Activated T-helper 17 cell treated with anti-CD3 and anti-CD28 coated beads, Interleukin-2, amount 50 U/mL, for 72 hours (primary cell): ENCODE data around the gene MAST4. TPM values are rescaled to one million over a fixed set of nuclear protein-coding genes. Genes with fewer than 3 reads are reported as not detected.
"Not testable (repeated sequence)": the region's sequence is repeated elsewhere in the genome, so short reads cannot be mapped to it uniquely, and the experiment has no call there.

ENCODE experiments used
- ATAC-seq: fragments of 150-1000 bp; cut with Tn5 transposase; replicated peaks from 2 replicates; pipeline ENCODE4 v1.10.0; 2021; ENCODE audit warnings: mild to moderate bottlenecking, moderate library complexity
- H3K27ac Mint-ChIP-seq: one replicate; pipeline ENCODE4 v1.8.0; 2022; ENCODE audit warnings: mixed read lengths
- H3K27me3 Mint-ChIP-seq: one replicate; pipeline ENCODE4 v1.8.0; 2022; ENCODE audit warnings: mixed read lengths
- H3K36me3 Mint-ChIP-seq: one replicate; pipeline ENCODE4 v1.8.0; 2022; ENCODE audit warnings: low read depth, mild to moderate bottlenecking, mixed read lengths
- H3K4me1 Mint-ChIP-seq: one replicate; pipeline ENCODE4 v1.8.0; 2022; ENCODE audit warnings: mixed read lengths
- H3K4me3 Mint-ChIP-seq: one replicate; pipeline ENCODE4 v1.8.0; 2022; ENCODE audit warnings: mild to moderate bottlenecking, mixed read lengths
- H3K9me3 Mint-ChIP-seq: one replicate; pipeline ENCODE4 v1.8.0; 2022; ENCODE audit warnings: mixed read lengths
- total RNA-seq, 2 donors: library from RNA; stranded (reverse); gene quantifications; one replicate each; pipeline ENCODE4 v1.2.3, GENCODE V29; 2022

MAST4 gene
- total RNA-seq, 2 donors from 2014 or later: 42.1 to 103 TPM

DNA sequence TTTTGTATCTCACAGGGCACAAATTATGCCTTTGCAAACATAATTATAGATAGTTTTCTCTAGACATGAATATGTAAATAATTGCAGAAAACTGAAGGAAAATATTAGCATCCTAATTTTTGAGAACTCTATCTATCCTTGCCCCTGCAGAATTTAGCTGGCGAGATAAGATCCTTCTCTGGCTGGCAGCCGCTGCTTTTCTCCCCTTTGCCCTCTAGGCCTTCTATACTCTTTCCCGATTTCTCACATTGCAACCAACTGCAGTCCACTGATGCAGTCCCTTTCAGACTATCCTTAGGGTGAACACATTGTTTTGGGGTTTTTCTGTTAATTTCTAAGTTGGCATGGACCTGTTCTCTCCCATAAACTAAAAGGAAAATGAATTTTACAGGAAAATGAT is 509.1 kb downstream of the MAST4 start:
- no peak overlapping the region for H3K27ac Mint-ChIP-seq
- no peaks in the 10 kb centered on the region for H3K9me3 Mint-ChIP-seq
- no peaks in the 10 kb centered on the region for H3K27me3 Mint-ChIP-seq
- H3K4me3 Mint-ChIP-seq: no peak overlapping the region
- H3K4me1 Mint-ChIP-seq: peaks cover 7% of the 10 kb centered on the region
- peaks cover 95% of the 10 kb centered on the region for H3K36me3 Mint-ChIP-seq
- ATAC-seq: no peak

DNA sequence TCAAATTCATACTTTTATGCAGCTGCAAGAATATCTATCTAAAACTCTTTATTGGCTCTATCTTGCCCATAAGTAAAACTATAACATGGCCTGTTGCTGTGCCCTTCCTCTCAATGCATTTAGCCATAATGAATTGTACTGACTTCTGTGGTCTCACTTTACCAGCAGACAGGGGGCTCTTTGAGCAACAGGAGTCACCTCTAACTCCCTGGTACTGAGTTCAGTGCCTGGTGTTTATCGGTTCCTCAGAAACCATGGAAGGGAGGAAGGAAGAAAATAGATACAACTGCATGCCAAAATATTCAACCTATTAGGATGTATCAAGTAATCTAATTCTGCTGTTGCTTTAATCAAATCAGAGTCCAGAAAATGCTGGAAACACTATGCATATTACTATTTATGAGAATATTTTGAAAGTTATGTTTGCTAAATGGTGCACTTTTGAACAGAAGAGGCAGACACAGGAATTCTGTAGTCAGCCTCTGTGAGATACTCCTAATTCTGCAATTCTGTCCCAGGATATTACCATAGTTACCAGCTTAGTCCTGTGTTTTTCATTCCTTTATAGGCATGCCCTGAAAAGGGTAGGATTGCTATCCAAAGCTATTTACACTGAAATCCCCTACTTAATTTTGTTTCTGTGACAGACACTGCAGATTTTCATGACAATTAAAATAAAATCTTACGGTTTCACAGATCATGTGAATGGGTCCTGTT is 510.6 kb downstream of the MAST4 start:
- Mint-ChIP-seq H3K9me3 (no peaks in the 10 kb centered on the region), H3K4me3 (no peak overlapping the region), H3K36me3 (peaks cover 95% of the 10 kb centered on the region), H3K4me1 (peaks cover 7% of the 10 kb centered on the region), H3K27me3 (no peaks in the 10 kb centered on the region), H3K27ac (no peak overlapping the region)
- no peak for ATAC-seq

DNA sequence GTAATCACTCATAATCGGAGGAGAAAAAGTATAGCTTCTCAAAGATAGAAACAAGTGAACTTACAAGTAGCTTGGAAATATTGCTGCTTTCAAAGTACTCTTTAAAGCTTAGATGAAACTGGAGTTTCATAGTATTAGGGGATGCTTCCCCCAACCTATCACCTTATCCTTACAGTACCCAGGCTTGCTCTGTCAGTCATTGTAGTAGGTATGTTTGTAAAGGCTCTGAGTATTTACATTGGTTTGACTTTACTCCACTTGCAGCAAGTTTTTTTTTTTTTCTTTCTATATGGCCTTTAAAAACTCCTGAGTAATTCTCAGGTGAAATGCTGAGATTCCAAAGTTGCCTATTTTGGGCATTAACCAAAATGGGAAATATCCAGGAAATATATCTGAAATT is 515.6 kb downstream of the MAST4 start:
- H3K9me3 Mint-ChIP-seq: no peaks in the 10 kb centered on the region
- no peak overlapping the region for H3K4me3 Mint-ChIP-seq
- H3K27me3 Mint-ChIP-seq: no peaks in the 10 kb centered on the region
- peaks cover 92% of the 10 kb centered on the region for H3K36me3 Mint-ChIP-seq
- H3K4me1 Mint-ChIP-seq: no peaks in the 10 kb centered on the region
- no peak for ATAC-seq
- H3K27ac Mint-ChIP-seq: no peak overlapping the region

DNA sequence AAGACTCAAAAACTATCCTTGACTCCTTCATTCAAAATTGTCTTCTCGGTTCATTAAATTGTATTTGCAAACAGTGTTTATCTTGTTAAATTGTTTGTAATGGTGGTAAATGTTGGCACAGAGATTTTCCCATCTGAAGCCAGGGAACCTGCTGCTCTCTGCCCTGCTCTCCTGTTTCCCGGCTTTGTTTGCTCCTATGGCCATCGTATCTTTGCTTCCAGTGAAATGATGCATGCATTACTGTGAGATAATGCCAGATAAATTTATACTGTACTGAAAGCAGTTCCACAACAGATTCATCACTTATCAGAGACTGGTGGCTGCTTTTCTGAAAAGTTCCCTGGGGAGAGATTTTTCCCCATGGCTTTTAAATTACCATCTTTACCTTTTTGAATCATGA is 519.1 kb downstream of the MAST4 start:
- H3K27ac Mint-ChIP-seq: no peak overlapping the region
- peaks cover 92% of the 10 kb centered on the region for H3K36me3 Mint-ChIP-seq
- H3K4me1 Mint-ChIP-seq: peaks cover 6% of the 10 kb centered on the region
- H3K9me3 Mint-ChIP-seq: no peaks in the 10 kb centered on the region
- H3K27me3 Mint-ChIP-seq: no peaks in the 10 kb centered on the region
- H3K4me3 Mint-ChIP-seq: no peak overlapping the region
- no peak for ATAC-seq

- Mint-ChIP-seq H3K4me1 (peaks cover 6% of the 10 kb centered on the region), H3K4me3 (no peak overlapping the region), H3K27ac (no peak overlapping the region), H3K9me3 (no peaks in the 10 kb centered on the region), H3K27me3 (no peaks in the 10 kb centered on the region), H3K36me3 (peaks cover 92% of the 10 kb centered on the region)
- ATAC-seq: no peak
Observed at GRCh38 chr5:67115817-67116216, 519.6 kb downstream of the MAST4 start.

DNA sequence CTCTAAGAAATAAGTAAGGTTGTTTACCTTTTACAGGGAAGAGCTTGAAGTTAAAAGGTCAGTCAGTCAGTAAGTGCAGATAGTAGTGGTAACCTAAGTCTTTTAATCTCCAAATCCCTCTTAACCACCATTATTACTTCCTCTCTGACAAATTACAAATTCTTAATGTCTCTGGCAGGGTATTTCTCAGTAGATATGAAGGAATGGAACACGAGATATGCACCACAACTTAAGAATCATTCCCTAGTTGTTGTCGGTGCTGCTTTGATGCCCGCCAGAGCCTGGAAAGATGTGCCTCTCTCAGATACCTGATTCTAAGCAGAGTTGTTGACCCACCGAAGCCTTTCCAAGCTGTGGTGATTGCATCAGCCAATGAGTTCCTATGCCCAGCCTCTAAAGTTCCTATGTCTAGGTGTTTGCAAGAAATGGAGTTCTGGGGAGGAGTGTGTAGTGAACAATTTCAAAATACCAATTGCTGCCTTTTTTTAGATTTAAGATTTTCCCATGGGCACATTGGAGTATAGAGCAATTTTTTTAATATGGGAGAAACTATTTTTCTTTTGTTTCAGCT is 521.9 kb downstream of the MAST4 start:
- Mint-ChIP-seq H3K27me3 (no peaks in the 10 kb centered on the region), H3K9me3 (no peaks in the 10 kb centered on the region), H3K36me3 (peaks cover 94% of the 10 kb centered on the region), H3K4me3 (no peak overlapping the region), H3K4me1 (peaks cover 6% of the 10 kb centered on the region), H3K27ac (no peak overlapping the region)
- ATAC-seq: no peak

DNA sequence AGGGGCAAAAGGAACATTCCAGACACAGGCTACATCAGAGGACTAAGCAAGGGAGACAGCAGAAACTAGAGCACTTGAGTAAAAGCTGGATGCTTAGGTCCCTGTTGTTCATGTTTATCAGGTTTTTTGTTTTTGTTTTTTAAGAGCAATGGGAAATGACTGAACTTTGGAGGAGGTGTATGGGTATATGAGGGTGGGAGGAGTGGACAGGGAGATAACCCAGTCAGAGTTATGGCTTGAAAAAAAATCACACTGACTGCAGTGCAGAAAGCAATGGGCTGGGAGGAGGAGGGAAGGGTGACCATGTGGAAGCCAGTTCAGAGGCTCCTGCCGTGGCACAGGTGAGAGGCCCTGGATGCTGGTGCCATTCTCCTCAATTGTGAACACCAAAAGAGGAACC is 522.8 kb downstream of the MAST4 start:
- H3K27ac Mint-ChIP-seq: no peak overlapping the region

GRCh38 chr5:67120032-67120431 is 523.8 kb downstream of the MAST4 start:
- peaks cover 9% of the 10 kb centered on the region for H3K4me1 Mint-ChIP-seq
- H3K36me3 Mint-ChIP-seq: peaks cover 95% of the 10 kb centered on the region
- peak overlapping the region; percentile 28 for H3K27ac Mint-ChIP-seq
- no peaks in the 10 kb centered on the region for H3K9me3 Mint-ChIP-seq
- no peak overlapping the region for H3K4me3 Mint-ChIP-seq
- H3K27me3 Mint-ChIP-seq: no peaks in the 10 kb centered on the region
- ATAC-seq: no peak

More for the DNA sequence above, 522.8 kb downstream of the MAST4 start:
- Mint-ChIP-seq H3K36me3 (peaks cover 94% of the 10 kb centered on the region), H3K4me1 (peaks cover 9% of the 10 kb centered on the region), H3K27me3 (no peaks in the 10 kb centered on the region), H3K9me3 (no peaks in the 10 kb centered on the region), H3K4me3 (no peak overlapping the region)
- ATAC-seq: no peak

- no peak overlapping the region for H3K4me3 Mint-ChIP-seq
- H3K27ac Mint-ChIP-seq: no peak overlapping the region
- ATAC-seq: no peak
- no peaks in the 10 kb centered on the region for H3K27me3 Mint-ChIP-seq
- H3K36me3 Mint-ChIP-seq: peaks cover 97% of the 10 kb centered on the region
- H3K9me3 Mint-ChIP-seq: no peaks in the 10 kb centered on the region
- H3K4me1 Mint-ChIP-seq: peaks cover 17% of the 10 kb centered on the region
Observed at GRCh38 chr5:67123819-67124218, 527.6 kb downstream of the MAST4 start.

DNA sequence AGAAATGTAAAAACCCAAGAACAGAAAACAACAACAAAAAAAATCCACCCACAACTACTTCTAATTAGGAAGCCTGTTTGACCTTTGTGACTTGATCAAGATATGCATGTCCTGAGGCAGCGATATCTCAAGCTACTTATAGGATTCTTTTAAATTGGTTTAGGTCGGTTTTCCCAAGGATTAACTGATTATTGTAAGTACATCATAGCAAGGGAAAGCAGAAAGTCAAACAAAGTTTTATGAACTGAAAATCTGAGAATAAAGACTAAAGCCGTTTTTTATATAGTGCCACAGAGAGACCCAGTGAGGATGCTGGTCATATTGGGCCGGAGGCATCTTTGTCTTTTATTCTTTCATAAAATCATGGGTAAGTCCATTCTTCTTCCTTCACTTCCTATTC is 528.4 kb downstream of the MAST4 start:
- Mint-ChIP-seq H3K27me3 (no peaks in the 10 kb centered on the region), H3K36me3 (peaks cover 97% of the 10 kb centered on the region), H3K4me3 (no peak overlapping the region), H3K27ac (no peak overlapping the region), H3K9me3 (no peaks in the 10 kb centered on the region), H3K4me1 (peaks cover 15% of the 10 kb centered on the region)
- no peak for ATAC-seq

DNA sequence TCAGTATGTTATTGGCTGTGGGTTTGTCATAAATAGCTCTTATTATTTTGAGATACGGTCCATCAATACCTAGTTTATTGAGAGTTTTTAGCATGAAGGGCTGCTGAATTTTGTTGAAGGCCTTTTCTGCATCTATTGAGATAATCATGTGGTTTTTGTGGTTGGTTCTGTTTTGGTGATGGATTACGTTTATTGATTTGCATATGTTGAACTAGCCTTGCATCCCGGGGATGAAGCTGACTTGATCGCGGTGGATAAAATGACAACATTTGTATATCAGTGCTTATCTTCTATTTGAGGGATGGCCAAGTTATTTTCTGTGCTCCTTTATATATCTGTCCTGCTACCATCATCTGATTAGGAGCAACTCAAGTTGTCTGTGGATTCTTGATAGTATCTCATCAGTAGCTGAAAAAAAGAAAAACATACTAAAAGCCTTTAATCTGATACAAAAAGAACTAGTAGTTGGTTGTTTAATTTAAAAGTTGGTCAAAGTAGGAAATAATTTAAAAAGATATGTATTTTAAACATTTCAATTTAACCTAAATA is 531.2 kb downstream of the MAST4 start:
- not testable (repeated sequence) for ATAC-seq, H3K27ac Mint-ChIP-seq, H3K4me3 Mint-ChIP-seq, H3K9me3 Mint-ChIP-seq, H3K27me3 Mint-ChIP-seq
- Mint-ChIP-seq H3K4me1 (peaks cover 11% of the 10 kb centered on the region), H3K36me3 (peaks cover 97% of the 10 kb centered on the region)

GRCh38 chr5:67129768-67130167 is 533.6 kb downstream of the MAST4 start:
- Mint-ChIP-seq H3K27ac (no peak overlapping the region), H3K36me3 (peaks cover 94% of the 10 kb centered on the region), H3K4me3 (no peak overlapping the region), H3K9me3 (no peaks in the 10 kb centered on the region), H3K27me3 (no peaks in the 10 kb centered on the region), H3K4me1 (peaks cover 8% of the 10 kb centered on the region)
- no peak for ATAC-seq

DNA sequence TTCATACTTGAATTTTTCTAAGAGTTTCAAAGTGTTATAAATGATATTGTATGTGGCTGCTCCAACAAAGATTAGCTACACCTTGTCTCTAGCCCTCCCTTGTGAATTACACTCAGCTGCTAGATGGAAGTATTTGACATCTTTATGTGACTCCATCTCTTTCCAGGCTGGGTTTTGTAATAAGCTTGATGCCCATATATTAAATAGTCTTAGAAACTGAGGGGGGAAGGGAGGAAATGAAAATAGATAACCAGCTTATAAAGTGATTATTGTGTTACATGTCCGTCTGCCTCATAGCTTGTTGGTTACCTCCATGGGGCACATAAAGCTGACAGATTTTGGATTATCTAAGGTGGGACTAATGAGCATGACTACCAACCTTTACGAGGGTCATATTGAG is 537.0 kb downstream of the MAST4 start:
- H3K4me3 Mint-ChIP-seq: no peak overlapping the region
- H3K27ac Mint-ChIP-seq: no peak overlapping the region
- no peaks in the 10 kb centered on the region for H3K27me3 Mint-ChIP-seq
- H3K4me1 Mint-ChIP-seq: no peaks in the 10 kb centered on the region
- H3K9me3 Mint-ChIP-seq: no peaks in the 10 kb centered on the region
- ATAC-seq: no peak
- H3K36me3 Mint-ChIP-seq: peaks cover 97% of the 10 kb centered on the region

- no peak for ATAC-seq
- H3K4me1 Mint-ChIP-seq: no peaks in the 10 kb centered on the region
- no peak overlapping the region for H3K27ac Mint-ChIP-seq
- H3K4me3 Mint-ChIP-seq: no peak overlapping the region
- peaks cover 97% of the 10 kb centered on the region for H3K36me3 Mint-ChIP-seq
- no peaks in the 10 kb centered on the region for H3K27me3 Mint-ChIP-seq
- H3K9me3 Mint-ChIP-seq: no peaks in the 10 kb centered on the region
Observed at GRCh38 chr5:67133776-67134175, 537.6 kb downstream of the MAST4 start.

- Mint-ChIP-seq H3K27ac (no peak overlapping the region), H3K27me3 (no peaks in the 10 kb centered on the region), H3K9me3 (no peaks in the 10 kb centered on the region), H3K36me3 (peaks cover 95% of the 10 kb centered on the region), H3K4me1 (no peaks in the 10 kb centered on the region), H3K4me3 (no peak overlapping the region)
- ATAC-seq: no peak
Observed at GRCh38 chr5:67135381-67135984, 539.3 kb downstream of the MAST4 start.
